Gastrocnemius medialis (tissue), 4 donors: ENCODE measurements around the gene AAK1. TPM values are rescaled to one million over a fixed set of nuclear protein-coding genes. Genes with fewer than 3 reads are reported as not detected.

Source experiments
- ATAC-seq, 2 donors: fragments of 150-250 bp; one replicate each; pipeline ENCODE4 v1.9.1; 2016
- DNase-seq, 2 donors: peaks; one replicate each; pipeline ENCODE4 v3.0.0-alpha.2; 2019
- H3K27ac ChIP-seq, 4 donors: fragments of 200-600 bp; sonication (generic); 1 replicate in 1 of 4; 2 replicates in 3 of 4; pipeline ENCODE4 v1.5.1; 2016 to 2018; ENCODE audit warnings: mild to moderate bottlenecking in 2 of 4, moderate library complexity in 1 of 4
- H3K27me3 ChIP-seq, 3 donors: fragments of 200-600 bp; sonication (generic) in 2 of 3; 1 replicate in 1 of 3; 2 replicates in 2 of 3; pipeline versions ENCODE4 v1.5.1 to v1.6.0; 2016 to 2019; ENCODE audit warnings: mild to moderate bottlenecking in 1 of 3, moderate library complexity in 1 of 3
- H3K36me3 ChIP-seq, 2 donors: fragments of 200-600 bp; sonication (generic) in 1 of 2; one replicate each; pipeline ENCODE4 v1.5.1; 2017 to 2018
- H3K4me1 ChIP-seq, 2 donors: fragments of 200-600 bp; sonication (generic) in 1 of 2; one replicate each; pipeline ENCODE4 v1.5.1; 2016 to 2017; ENCODE audit warnings: mild to moderate bottlenecking in 2 of 2
- H3K4me3 ChIP-seq, 4 donors: fragments of 200-600 bp; sonication (generic) in 3 of 4; 1 replicate in 1 of 4; 2 replicates in 3 of 4; pipeline ENCODE4 v1.5.1; 2016 to 2019; ENCODE audit warnings: mild to moderate bottlenecking in 2 of 4
- H3K9me3 ChIP-seq, 3 donors: fragments of 200-600 bp; sonication (generic) in 2 of 3; 1 replicate in 1 of 3; 2 replicates in 2 of 3; pipeline ENCODE4 v1.5.1; 2016 to 2019
- POLR2A ChIP-seq, 2 donors: fragments of 450-650 bp; IDR thresholded peaks; one replicate each; pipeline ENCODE4 v1.6.1; 2017; ENCODE audit warnings: antibody characterized with exemption in 2 of 2, mild to moderate bottlenecking in 2 of 2, moderate library complexity in 2 of 2
- in situ Hi-C, 4 donors: fragments of 200-750 bp; cut with MboI; loops; one replicate each; pipeline versions ENCODE4 v1.15.0 to v1.8.0; 2017; ENCODE audit warnings: low sequenced_read_pairs in 4 of 4
- intact Hi-C: fragments of 100-400 bp; cut with DNase I; formaldehyde crosslinking; loops from one replicate; pipeline ENCODE4 v1.15.1; 2023; ENCODE audit warnings: low total_unique reads
- total RNA-seq, 4 donors: library from RNA; depleted of rRNA; stranded (reverse); fragments of >200 nt; gene quantifications; one replicate each; pipeline versions ENCODE4 v1.1.0 to v1.2.3, GENCODE V29; 2016
- TF ChIP-seq, protein P1 (sequence below), 5 experiments: fragments of 450-650 bp in 3 of 5; fragments of 200-600 bp in 2 of 5; sonication (generic) in 2 of 5; IDR thresholded peaks in 4 of 5; conservative IDR thresholded peaks in 1 of 5; 1 replicate in 4 of 5; 2 replicates in 1 of 5; pipeline ENCODE4 v1.5.1; 2016 to 2019; ENCODE audit warnings: antibody characterized with exemption in 5 of 5, mild to moderate bottlenecking in 3 of 5, moderate library complexity in 3 of 5

AAK1 gene
- total RNA-seq, 4 donors from 2014 or later = 30.0 to 47.3 (median 39.1) TPM

DNA sequence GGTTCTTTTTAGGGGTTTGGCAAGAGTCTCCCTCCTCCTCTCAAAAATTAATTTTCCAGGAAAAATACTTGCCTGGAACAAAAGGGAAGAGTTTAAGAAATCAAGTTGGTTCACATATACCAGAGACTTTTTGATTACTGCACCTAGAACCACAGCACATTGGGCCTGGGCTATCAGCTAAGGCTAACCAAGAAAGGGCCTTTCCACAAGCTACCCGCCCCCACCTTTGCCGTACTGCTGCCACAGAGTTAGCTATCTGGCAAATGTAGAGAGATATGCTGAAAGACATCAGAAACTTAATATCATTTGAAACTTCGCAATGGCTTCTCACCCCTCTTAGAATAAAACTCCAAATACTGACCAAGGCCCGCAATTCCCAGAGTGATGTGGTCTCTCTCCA lies 76.9 kb downstream of the AAK1 start:
- in situ Hi-C loops (loop anchor here in 3 of 4 donors (10.0 to 25.0 kb wide), 3 partner anchors 78 to 246 kb away; partner anchors contain the start of gene AAK1 (in 2 of the 3)), intact Hi-C loops (no loop called here)
- DNase-seq (no peak), ATAC-seq (no peak)
- H3K36me3 ChIP-seq = no peaks in the 10 kb centered on the region
- H3K4me1 ChIP-seq = peaks cover 34 to 81% of the 10 kb centered on the region in 2 donors
- no peak overlapping the region for H3K4me3 ChIP-seq
- H3K27me3 ChIP-seq = no peaks in the 10 kb centered on the region
- H3K9me3 ChIP-seq = no peaks in the 10 kb centered on the region
- no peak for TF ChIP-seq POLR2A (IDR thresholded peaks at IDR 0.05)
- TF ChIP-seq, protein P1, sequence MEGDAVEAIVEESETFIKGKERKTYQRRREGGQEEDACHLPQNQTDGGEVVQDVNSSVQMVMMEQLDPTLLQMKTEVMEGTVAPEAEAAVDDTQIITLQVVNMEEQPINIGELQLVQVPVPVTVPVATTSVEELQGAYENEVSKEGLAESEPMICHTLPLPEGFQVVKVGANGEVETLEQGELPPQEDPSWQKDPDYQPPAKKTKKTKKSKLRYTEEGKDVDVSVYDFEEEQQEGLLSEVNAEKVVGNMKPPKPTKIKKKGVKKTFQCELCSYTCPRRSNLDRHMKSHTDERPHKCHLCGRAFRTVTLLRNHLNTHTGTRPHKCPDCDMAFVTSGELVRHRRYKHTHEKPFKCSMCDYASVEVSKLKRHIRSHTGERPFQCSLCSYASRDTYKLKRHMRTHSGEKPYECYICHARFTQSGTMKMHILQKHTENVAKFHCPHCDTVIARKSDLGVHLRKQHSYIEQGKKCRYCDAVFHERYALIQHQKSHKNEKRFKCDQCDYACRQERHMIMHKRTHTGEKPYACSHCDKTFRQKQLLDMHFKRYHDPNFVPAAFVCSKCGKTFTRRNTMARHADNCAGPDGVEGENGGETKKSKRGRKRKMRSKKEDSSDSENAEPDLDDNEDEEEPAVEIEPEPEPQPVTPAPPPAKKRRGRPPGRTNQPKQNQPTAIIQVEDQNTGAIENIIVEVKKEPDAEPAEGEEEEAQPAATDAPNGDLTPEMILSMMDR (IDR thresholded peaks at IDR 0.05 in 4 of 5, conservative IDR thresholded peaks at IDR 0.05 in 1 of 5) = no peak
- H3K27ac ChIP-seq = peak overlapping the region in 2 of 4 donors; percentile 14 to 44

DNA sequence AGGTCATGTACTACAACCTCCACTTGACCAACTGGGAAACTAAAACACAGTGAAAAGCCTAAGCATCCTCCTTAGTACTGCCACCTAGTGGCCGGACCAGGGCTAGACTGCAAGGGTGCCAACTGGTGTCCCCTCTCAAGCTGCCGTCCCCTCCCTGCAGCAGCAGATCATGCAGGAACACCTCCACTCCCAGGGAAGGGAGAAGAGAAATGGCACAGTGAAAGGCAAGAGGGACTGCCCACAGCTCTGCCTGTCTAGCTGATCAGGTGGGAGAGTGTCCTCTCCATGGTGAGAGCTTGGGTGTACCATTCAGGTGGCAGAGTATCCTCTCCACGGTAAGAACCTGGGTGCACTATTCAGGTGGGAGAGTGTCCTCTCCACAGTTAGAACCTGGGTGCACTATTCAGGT lies 78.1 kb downstream of the AAK1 start:
- DNase-seq = peak in 1 of 2 donors; percentile 22

DNA sequence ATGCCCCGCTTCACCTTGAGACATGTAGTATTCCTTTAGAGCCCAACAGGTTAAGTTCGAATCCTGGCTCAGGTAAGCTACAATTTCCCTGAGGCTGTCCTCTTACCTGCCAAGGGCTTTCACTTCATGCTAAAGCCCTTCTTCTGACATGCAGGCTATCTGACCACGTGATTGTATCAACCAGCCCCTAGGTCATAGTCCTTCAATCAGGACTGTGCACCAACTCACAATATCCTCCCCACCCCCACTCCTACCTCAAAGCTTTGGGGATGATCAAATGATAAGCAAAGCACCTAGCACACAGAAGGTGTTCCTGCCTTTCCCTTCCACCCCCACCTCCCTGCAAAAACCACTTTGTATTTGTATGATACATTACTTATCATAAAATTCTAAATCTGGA lies 78.9 kb downstream of the AAK1 start:
- Histone ChIP-seq H3K9me3 (no peaks in the 10 kb centered on the region), H3K36me3 (no peaks in the 10 kb centered on the region), H3K27ac (no peak overlapping the region), H3K4me3 (no peak overlapping the region), H3K4me1 (peaks cover 34 to 80% of the 10 kb centered on the region in 2 donors), H3K27me3 (no peaks in the 10 kb centered on the region)
- no peak for TF ChIP-seq POLR2A (IDR thresholded peaks at IDR 0.05)
- TF ChIP-seq, protein P1 (IDR thresholded peaks at IDR 0.05 in 4 of 5, conservative IDR thresholded peaks at IDR 0.05 in 1 of 5) = no peak
- in situ Hi-C loops = loop anchor here (5.0 to 25.0 kb wide), 6 partner anchors 78 to 248 kb away; partner anchors contain the start of gene AAK1 (in 3 of the 4)
- no peak for ATAC-seq
- intact Hi-C loops = no loop called here
- DNase-seq = no peak

More for the DNA sequence above, 78.1 kb downstream of the AAK1 start:
- peak in 1 of 2 donors; percentile 35 for ATAC-seq
- Histone ChIP-seq H3K4me3 (no peak overlapping the region), H3K9me3 (no peaks in the 10 kb centered on the region), H3K27me3 (no peaks in the 10 kb centered on the region), H3K27ac (no peak overlapping the region), H3K36me3 (no peaks in the 10 kb centered on the region), H3K4me1 (peaks cover 27 to 80% of the 10 kb centered on the region in 2 donors)
- intact Hi-C loops = no loop called here
- in situ Hi-C loops = loop anchor here in 3 of 4 donors (10.0 to 25.0 kb wide), 3 partner anchors 79 to 247 kb away; partner anchors contain the start of gene AAK1 (in 2 of the 3)
- no peak for TF ChIP-seq POLR2A (IDR thresholded peaks at IDR 0.05)
- TF ChIP-seq, protein P1 (IDR thresholded peaks at IDR 0.05 in 4 of 5, conservative IDR thresholded peaks at IDR 0.05 in 1 of 5) = peak; percentile 28 to 67 (median 45)

DNA sequence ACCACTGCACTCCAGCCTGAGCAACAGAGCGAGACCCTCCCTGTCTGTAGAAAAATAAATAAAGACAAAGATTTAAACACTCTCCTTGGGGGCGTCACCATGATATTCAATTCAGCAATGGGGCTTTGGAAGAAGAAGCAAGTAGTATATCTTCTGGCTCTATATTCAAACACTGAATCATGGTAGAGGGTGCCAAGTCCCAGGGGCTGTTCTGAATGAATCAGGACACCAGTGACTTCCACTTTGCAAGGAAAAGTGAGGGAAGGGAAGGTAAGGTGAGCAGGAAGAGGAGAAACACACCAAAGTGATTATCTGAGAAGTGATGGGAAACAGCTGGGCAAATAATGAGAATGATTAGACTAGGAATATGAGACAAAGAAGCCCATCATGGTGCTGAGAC lies 80.5 kb downstream of the AAK1 start:
- H3K9me3 ChIP-seq = no peaks in the 10 kb centered on the region
- TF ChIP-seq, protein P1 (IDR thresholded peaks at IDR 0.05 in 4 of 5, conservative IDR thresholded peaks at IDR 0.05 in 1 of 5) = no peak
- no peak for TF ChIP-seq POLR2A (IDR thresholded peaks at IDR 0.05)
- no peaks in the 10 kb centered on the region for H3K36me3 ChIP-seq
- H3K27ac ChIP-seq = no peak overlapping the region
- no peak for DNase-seq
- intact Hi-C loops (no loop called here), in situ Hi-C loops (loop anchor here (5.0 to 25.0 kb wide), 6 partner anchors 79 to 249 kb away; partner anchors contain the start of gene AAK1 (in 3 of the 4))
- no peak overlapping the region for H3K4me3 ChIP-seq
- H3K4me1 ChIP-seq = peaks cover 32 to 70% of the 10 kb centered on the region in 2 donors
- H3K27me3 ChIP-seq = no peaks in the 10 kb centered on the region
- ATAC-seq = no peak
